GM19372 (cell line): ENCODE measurements around the gene HNRNPL.
"Not testable (repeated sequence)": the region's sequence is repeated elsewhere in the genome, so short reads cannot be mapped to it uniquely, and the experiment has no call there.

ENCODE experiments used
- ATAC-seq: cut with Tn5 transposase; IDR thresholded peaks from one replicate; pipeline ENCODE4 v1.9.1; 2021; ENCODE audit warnings: mild to moderate bottlenecking, low read depth, moderate library complexity; ENCODE audit not compliant: unreplicated experiment

Gene HNRNPL

GRCh38 chr19:38831142-38831605, 18.6 kb downstream of the HNRNPL start:
- peak; percentile 39 for ATAC-seq

- no peak for ATAC-seq
These were observed 19.6 kb downstream of the HNRNPL start for GRCh38 chr19:38830039-38830733.

DNA sequence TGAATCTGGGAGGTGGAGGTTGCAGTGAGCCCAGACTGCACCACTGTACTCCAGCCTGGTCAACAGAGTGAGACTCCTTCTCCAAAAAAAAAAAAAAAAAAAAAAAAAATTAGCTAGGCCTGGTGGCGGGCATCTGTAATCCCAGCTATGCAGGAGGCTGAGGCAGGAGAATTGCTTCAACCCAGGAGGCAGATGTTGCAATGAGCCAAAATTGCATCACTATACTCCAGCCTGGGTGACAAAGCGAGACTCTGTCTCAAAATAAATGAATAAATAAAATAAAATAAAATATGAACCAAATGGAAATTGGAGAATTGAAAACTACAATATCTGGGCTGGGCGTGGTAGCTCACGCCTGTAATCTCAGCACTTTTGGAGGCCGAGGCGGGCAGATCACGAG, 20.6 kb downstream of the HNRNPL start:
- ATAC-seq = not testable (repeated sequence)

DNA sequence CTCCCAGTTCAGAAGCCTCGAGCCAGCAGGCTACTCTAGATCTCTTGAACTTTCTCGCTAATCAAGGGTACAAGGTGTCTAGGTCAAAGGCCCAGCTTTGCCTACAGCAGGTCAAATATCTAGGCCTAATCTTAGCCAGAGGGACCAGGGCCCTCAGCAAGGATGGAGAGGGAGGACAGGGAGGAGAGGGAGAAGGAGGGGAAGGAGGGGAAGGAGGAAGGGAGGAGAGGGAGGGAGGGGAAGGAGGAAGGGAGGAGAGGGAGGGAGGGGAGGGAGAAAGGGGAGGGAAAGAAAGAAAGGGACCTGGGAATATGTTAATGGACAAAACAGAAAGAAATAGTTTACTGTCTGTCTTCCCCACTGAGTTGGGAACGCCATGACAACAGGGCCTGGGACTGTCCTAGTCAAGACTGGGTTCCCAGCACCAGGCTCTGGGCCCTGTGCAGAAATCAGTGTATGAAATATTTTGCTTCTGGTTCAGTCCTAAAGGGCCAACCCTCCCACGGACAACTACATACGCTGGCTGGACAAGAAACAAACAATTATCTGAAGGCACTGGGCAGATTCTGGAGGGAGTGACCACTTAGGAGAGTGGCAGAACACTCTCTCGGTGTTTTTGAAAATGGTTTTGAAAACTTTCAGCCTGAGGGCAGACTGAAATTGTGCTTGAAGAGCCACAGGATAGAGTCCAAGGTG, 22.8 kb downstream of the HNRNPL start:
- no peak for ATAC-seq

DNA sequence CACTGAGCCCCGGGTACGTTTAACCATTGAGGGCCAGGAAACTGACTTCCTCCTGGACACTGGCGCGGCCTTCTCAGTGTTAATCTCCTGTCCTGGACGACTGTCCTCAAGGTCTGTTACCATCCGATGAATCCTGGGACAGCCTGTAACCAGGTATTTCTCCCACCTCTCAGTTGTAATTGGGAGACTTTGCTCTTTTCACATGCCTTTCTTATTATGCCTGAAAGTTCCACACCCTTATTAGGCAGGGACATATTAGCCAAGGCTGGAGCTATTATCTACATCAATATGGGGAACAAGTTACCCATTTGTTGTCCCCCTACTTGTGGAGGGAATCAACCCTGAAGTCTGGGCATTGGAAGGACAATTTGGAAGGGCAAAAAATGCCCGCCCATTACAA, 23.9 kb downstream of the HNRNPL start:
- ATAC-seq = not testable (repeated sequence)

GRCh38 chr19:38821230-38821825, 28.5 kb downstream of the HNRNPL start:
- not testable (repeated sequence) for ATAC-seq

DNA sequence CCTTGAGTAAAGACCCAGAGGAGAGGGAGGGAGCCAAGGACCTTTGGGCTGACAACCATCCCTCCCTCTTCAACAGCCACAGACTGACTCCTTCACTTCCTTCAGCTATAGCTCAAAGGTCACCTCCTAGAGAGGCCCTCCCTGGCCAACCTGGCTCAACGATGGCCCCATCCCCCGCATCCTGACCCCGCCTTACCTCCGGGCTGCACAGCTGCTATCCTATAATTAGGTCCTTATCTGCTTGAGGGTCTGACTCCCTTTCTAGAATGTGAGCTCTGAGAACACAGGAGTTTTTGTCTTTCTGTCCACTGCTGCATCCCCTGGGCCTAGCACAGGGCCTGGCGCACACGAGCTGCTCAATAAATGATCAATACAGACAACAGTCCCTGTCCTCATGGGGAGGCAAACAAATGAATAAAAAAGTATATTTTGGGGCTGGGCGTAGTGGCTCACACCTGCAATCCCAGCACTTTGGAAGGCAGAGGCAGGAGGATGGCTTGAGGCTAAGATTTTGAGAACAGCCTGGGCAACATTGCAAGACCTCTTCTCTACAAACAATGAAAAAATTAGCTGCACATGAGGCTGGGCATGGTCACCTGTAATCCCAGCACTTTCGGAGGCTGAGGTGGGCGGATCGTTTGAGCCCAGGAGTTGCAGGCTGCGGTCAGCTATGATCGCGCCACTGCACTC, 30.4 kb downstream of the HNRNPL start:
- ATAC-seq = no peak

DNA sequence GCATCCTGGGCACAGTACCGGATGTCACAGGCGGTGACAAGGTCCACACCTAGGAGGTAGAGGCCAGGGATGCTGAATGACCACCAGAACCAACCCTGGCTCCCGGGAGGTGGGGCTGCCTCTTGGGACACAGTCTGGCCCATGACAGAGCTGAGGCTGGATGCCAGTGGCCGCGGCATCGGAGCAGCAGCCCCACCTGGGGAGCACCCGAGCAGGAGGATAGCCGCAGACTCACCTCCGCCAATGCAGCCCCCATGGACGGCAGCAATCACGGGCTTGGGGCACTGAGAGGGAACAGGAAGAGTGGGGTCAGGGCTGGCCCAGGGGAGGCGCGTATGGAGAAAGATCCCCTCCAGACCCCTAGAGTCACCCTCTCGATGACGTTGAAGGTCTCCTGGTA, 32.7 kb downstream of the HNRNPL start:
- ATAC-seq = no peak

- no peak for ATAC-seq
These were observed 33.5 kb downstream of the HNRNPL start for GRCh38 chr19:38816131-38816750.

GRCh38 chr19:38815059-38816001, 34.5 kb downstream of the HNRNPL start:
- ATAC-seq = no peak

- ATAC-seq = not testable (repeated sequence)
These were observed 35.9 kb downstream of the HNRNPL start for GRCh38 chr19:38813932-38814331.

DNA sequence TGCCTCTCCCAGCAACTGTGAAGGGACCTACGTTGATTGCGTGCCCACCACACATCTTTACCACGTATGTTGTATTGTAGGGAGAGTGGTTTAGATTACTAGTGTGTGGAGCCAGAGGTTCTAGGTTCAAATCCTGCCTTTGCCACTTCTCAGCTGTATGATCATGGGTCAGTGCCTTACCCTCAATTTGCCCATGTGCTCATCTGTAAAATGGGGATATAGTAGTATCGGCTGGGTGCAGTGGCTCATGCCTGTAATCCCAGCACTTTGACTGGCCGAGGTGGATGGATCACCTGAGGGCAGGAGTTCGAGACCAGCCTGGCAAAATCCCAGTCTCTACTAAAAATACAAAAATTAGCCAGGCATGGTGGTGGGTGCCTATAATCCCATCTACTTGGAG, 36.5 kb downstream of the HNRNPL start:
- ATAC-seq = no peak

GRCh38 chr19:38812841-38813320, 36.9 kb downstream of the HNRNPL start, which contains the start of gene LGALS4:
LGALS4 (minus strand) TSS chr19:38812945; CDS start chr19:38812886, 59 bp downstream.
- no peak for ATAC-seq

DNA sequence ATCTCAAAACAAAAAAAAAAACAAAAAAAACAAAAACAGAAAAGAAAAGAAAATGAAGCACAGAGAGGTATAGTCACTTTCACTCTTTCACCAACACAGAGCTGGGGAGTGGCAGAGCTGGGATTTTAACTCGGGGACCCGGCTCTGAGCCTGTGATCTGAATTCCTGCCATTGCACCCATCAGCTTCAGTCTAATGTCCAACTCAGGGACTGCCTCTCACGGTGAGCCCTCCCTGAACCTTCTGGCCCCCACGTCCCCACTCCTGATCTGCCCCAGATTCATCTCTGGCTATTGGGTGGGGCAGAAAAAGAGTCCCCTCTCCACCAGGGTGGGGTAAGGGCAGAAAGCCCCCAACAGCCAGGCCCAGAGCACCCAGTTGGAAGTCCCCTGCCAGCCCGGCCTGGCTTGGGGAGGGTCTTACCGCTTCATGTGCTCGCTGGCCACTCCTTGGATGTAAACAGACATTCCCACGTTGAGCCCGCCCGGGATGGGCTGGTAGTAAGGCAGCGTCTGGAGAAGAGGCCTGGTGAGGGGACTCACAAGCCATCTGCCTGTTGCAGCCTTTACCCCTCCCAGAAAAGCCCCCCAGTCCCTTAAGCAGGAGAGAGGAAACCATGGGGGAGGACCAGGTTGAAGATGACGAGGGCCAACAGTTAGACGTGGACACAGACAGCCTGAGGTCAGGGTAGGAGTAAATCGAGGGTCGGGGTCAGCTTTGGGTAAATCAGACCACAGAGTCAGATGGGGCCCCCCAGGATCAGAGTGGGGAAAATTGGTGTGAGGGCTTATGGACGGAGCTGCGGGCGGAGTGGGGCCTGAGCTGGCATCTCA, 37.6 kb downstream of the HNRNPL start:
- no peak for ATAC-seq

GRCh38 chr19:38809592-38810252, 40.1 kb downstream of the HNRNPL start:
- no peak for ATAC-seq

DNA sequence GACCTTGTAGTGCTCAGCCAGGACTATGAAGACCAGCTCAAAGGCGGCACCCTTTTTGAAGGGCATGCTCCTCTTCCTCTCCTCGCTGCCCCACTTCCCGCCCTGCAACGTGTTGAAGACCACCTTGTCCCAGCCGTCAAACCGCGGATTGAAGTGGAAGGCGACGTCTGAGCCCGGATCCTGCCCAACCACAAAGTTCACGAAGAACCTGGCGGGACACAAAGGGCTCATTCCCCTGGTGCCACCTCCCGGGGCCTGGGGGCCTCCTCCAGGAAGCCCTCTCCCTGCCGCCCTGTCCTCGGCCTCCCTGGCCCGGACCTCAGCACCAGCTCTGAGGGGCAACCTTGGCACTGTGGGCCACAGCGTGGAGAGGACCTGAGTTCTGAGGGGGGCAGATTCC, 41.0 kb downstream of the HNRNPL start:
- no peak for ATAC-seq

DNA sequence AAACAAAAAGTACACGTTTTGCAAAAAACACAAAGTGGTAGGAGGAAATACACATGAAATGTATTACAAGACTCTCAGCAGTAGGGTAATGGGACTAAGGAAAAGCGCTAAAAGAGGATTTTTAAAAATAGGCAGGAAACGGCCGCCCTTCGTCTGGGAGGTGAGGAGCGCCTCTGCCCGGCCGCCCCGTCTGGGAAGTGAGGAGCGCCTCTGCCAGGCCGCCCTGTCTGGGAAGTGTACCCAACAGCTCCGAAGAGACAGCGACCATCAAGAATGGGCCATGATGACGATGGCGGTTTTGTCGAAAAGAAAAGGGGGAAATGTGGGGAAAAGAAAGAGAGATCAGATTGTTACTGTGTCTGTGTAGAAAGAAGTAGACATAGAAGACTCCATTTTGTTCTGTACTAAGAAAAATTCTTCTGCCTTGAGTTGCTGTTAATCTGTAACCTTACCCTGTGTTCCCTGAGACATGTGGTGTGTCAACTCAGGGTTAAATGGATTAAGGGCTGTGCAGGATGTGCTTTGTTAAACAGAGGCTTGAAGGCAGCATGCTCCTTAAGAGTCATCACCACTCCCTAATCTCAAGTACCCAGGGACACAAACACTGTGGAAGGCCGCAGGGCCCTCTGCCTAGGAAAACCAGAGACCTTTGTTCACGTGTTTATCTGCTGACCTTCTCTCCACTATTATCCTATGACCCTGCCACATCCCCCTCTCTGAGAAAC, 42.2 kb downstream of the HNRNPL start:
- ATAC-seq = not testable (repeated sequence)
